ENCODE measurements around the gene TRERF1. TPM values are rescaled to one million over a fixed set of nuclear protein-coding genes. Genes with fewer than 3 reads are reported as not detected.
A peak's percentile ranks its signal among the peaks of the same experiment; 100 is the strongest.
"Not testable (repeated sequence)": the region's sequence is repeated elsewhere in the genome, so short reads cannot be mapped to it uniquely, and the experiment has no call there.

TRERF1 gene
- total and polyA plus RNA-seq, 9 donors: 5.1 to 13.8 (median 9.7) TPM

DNA sequence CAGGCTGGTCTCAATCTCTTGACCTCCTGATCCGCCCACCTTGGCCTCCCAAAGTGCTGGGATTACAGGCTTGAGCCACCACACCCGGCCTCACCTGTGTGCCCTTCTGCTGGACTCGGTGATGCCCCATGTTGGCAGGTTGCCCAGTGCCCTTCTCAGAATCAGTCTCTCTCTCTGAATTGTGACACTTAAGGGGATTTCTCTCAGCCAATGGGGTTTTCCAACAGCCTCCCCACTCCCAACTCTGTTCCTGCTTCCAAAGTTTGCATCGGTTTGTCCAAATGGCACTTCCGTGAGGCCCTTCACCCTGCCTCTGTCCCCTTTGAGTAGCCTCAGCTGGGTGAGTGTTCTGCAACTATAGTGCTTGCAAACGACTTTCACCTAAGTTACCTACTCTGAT is 230.9 kb downstream of the TRERF1 start:
- H3K27ac ChIP-seq (ENCODE audit: low read length): no peak overlapping the region
- WGBS (ENCODE audit: insufficient coverage): 82% methylated on average over 3 of the region's 6 CpGs
- no peaks in the 10 kb centered on the region for H3K9me3 ChIP-seq (replicated peaks; ENCODE audit: control insufficient read depth, low read depth, low read length)
- peaks cover 10% of the 10 kb centered on the region for H3K4me1 ChIP-seq (ENCODE audit: control insufficient read depth, insufficient read depth, low read length)
- no peaks in the 10 kb centered on the region for H3K27me3 ChIP-seq (ENCODE audit: control insufficient read depth, insufficient read depth, low read length)
- no peak for DNase-seq
- no peaks in the 10 kb centered on the region for H3K36me3 ChIP-seq (ENCODE audit: control insufficient read depth, insufficient read depth, low read length)
- no peak overlapping the region for H3K4me3 ChIP-seq (ENCODE audit: low read length)

DNA sequence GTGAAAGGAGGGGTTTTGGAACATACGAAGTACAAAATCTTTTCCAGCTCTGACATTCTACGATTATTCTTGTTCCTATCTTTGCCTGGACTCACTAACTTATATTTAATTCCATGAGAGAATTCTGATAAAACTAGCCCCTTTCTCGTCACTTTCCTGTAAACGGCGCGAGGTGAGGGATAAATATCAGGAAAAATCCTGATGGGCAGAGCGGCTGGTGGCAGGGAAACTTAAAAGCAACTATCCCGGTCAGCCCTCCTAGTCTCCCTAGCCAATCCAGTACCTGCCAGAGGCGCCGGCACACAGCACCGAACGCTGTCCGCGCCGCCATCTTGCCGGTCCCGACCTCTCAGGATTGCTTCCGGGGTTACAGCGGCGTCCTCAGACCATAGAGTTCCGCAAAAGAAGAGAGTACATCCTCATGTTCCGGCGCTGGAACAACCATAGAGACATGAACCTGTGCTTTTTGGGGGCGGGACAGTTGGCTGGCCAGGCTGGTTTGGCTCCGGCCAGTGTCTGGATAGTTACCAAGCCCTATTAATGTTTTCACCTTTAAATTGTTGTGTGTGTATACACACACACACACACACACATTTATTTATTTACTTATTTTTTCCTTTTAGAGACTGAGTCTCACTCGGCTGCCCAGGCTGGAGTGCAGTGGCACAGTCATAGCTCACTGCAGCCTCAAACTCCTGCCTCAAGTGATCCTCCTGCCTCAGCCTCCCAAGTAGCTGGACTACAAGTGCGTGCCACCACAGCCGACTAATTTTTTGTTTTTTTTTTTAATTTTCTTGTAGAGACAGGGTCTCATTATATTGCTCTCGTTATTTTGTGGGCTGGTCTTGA is 234.0 kb downstream of the TRERF1 start, which contains the start of gene MRPS10:
Gene MRPS10, minus strand, starts transcription at position 343 of the 849 bp plus-strand sequence. Its CDS starts 12 bp downstream, at position 331.
- no peaks in the 10 kb centered on the region for H3K9me3 ChIP-seq (replicated peaks; ENCODE audit: control insufficient read depth, low read depth, low read length)
- peaks cover 10% of the 10 kb centered on the region for H3K4me1 ChIP-seq (ENCODE audit: control insufficient read depth, insufficient read depth, low read length)
- WGBS (ENCODE audit: insufficient coverage): 4% methylated on average over 15 of the region's 29 CpGs
- peak within 1 kb of the TSS; percentile 77 for H3K27ac ChIP-seq (ENCODE audit: low read length)
- peak within 1 kb of the TSS; percentile 70 for H3K4me3 ChIP-seq (ENCODE audit: low read length)
- H3K27me3 ChIP-seq (ENCODE audit: control insufficient read depth, insufficient read depth, low read length): no peaks in the 10 kb centered on the region
- DNase-seq: peak; percentile 98
- peaks cover 11% of the 10 kb centered on the region for H3K36me3 ChIP-seq (ENCODE audit: control insufficient read depth, insufficient read depth, low read length)

DNA sequence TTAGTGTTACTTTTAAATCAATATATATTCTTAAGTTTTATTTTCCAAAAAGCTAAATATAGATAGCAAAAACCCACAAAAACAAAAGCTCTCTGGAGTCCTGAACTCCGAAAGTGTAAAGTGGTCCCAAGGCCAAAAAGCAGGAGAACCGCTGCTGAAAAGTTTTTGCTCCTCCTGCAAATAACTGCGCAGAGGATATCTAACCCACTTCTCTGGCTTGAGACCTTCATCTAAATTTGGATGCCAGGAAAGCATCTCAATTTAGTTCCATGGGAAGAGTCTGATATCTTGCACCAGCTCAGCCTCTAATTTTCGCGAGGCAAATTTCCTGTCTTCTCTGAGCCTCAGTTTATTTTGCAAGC is 234.6 kb downstream of the TRERF1 start:
- 0% methylated on average over 2 of the region's 5 CpGs for WGBS (ENCODE audit: insufficient coverage)
- H3K9me3 ChIP-seq (replicated peaks; ENCODE audit: control insufficient read depth, low read depth, low read length): no peaks in the 10 kb centered on the region
- DNase-seq: peak; percentile 23

DNA sequence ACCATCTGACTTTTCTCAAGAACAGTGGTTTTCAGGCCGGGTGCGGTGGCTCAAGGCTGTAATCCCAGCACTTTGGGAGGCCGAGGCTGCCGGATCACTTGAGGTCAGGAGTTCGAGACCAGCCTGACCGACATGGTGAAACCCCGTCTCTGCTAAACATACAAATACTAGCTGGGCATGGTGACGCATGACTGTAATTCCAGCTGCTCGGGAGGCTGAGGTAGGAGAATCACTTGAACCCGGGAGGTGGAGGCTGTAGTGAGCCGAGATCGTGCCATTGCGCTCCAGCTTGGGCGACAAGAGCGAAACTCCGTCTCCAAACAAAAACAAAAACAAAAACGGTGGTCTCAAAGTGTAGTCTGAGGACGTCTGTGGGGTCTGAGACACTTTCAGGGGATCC is 235.2 kb downstream of the TRERF1 start:
- not testable (repeated sequence) for H3K27ac ChIP-seq (ENCODE audit: low read length); H3K9me3 ChIP-seq (replicated peaks; ENCODE audit: control insufficient read depth, low read depth, low read length); H3K4me1 ChIP-seq (ENCODE audit: control insufficient read depth, insufficient read depth, low read length); H3K27me3 ChIP-seq (ENCODE audit: control insufficient read depth, insufficient read depth, low read length); DNase-seq
- Histone ChIP-seq H3K4me3 (ENCODE audit: low read length) (peak overlapping the region; percentile 70), H3K36me3 (ENCODE audit: control insufficient read depth, insufficient read depth, low read length) (peaks cover 19% of the 10 kb centered on the region)
- WGBS (ENCODE audit: insufficient coverage): 94% methylated on average over 14 of the region's 18 CpGs

More for the DNA sequence above, 234.6 kb downstream of the TRERF1 start:
- peak overlapping the region; percentile 70 for H3K4me3 ChIP-seq (ENCODE audit: low read length)
- peak overlapping the region; percentile 77 for H3K27ac ChIP-seq (ENCODE audit: low read length)
- peaks cover 10% of the 10 kb centered on the region for H3K4me1 ChIP-seq (ENCODE audit: control insufficient read depth, insufficient read depth, low read length)
- H3K36me3 ChIP-seq (ENCODE audit: control insufficient read depth, insufficient read depth, low read length): peaks cover 13% of the 10 kb centered on the region
- no peaks in the 10 kb centered on the region for H3K27me3 ChIP-seq (ENCODE audit: control insufficient read depth, insufficient read depth, low read length)

DNA sequence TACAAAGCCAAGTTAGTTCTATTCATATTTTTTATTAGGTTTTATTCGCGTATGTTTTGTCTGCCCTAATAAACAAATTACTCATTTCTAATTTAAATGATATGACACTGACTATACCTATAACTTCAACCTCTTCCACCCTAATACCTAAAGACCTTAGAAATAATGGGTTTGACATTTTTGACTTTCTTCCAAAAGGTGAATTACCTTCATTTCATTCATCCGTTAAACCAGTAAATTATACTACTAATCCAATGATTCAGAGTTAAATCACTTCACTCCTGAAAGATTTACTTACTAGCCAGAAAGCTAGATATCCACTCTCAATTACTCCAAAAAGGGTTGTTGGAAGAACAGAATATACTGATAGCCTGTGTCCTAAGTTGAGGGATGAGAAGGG is 239.3 kb downstream of the TRERF1 start:
- Histone ChIP-seq H3K4me3 (ENCODE audit: low read length) (no peak overlapping the region), H3K36me3 (ENCODE audit: control insufficient read depth, insufficient read depth, low read length) (peaks cover 47% of the 10 kb centered on the region), H3K4me1 (ENCODE audit: control insufficient read depth, insufficient read depth, low read length) (peaks cover 7% of the 10 kb centered on the region), H3K27me3 (ENCODE audit: control insufficient read depth, insufficient read depth, low read length) (no peaks in the 10 kb centered on the region), H3K9me3 (replicated peaks; ENCODE audit: control insufficient read depth, low read depth, low read length) (no peaks in the 10 kb centered on the region), H3K27ac (ENCODE audit: low read length) (no peak overlapping the region)
- no peak for DNase-seq
- no CpG with 5 or more reads among the region's 3 CpGs for WGBS (ENCODE audit: insufficient coverage)

DNA sequence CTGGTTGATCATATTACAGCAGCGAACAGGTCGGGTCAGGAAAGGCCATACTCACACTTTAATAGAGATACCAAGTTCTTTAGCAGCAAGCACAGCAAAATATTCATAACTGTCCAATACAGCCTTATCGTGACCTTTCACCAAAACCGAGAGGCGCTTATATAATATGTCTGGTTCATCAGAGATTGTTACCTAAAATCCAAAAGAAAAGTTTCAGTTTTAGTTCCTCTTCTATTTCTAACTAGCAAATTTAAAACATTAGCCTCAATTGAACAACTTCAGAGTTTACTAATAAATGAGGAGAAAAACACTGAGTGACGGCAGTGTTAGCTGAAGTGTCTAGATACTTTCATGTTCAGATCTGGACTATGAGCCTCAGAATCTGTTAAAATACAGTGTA is 240.0 kb downstream of the TRERF1 start:
- H3K36me3 ChIP-seq (ENCODE audit: control insufficient read depth, insufficient read depth, low read length): peaks cover 48% of the 10 kb centered on the region
- WGBS (ENCODE audit: insufficient coverage): no CpG with 5 or more reads among the region's 6 CpGs

DNA sequence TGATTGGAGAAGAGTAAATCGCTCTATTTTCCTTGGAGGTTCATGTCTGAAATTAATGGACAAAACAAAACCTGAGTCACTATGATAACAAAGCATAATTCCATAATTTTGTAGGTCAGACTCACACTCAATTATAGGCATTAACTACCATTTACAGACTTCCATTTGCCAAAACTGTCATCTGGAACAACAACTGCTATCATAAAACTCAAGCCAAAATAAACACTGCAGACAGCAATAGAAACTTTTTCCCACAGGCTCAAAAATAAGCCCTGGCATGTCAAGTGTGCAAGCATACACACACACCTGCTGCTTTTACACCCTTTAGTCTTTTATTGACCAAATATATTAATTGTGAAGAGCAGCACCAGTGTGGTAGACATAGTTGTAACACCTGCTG is 241.2 kb downstream of the TRERF1 start:
- Histone ChIP-seq H3K36me3 (ENCODE audit: control insufficient read depth, insufficient read depth, low read length) (peaks cover 52% of the 10 kb centered on the region), H3K4me3 (ENCODE audit: low read length) (no peak overlapping the region), H3K9me3 (replicated peaks; ENCODE audit: control insufficient read depth, low read depth, low read length) (no peaks in the 10 kb centered on the region), H3K27ac (ENCODE audit: low read length) (no peak overlapping the region), H3K4me1 (ENCODE audit: control insufficient read depth, insufficient read depth, low read length) (no peaks in the 10 kb centered on the region), H3K27me3 (ENCODE audit: control insufficient read depth, insufficient read depth, low read length) (no peaks in the 10 kb centered on the region)
- WGBS (ENCODE audit: insufficient coverage): no CpG with 5 or more reads among the region's 1 CpG
- no peak for DNase-seq

More for the DNA sequence above, 240.0 kb downstream of the TRERF1 start:
- DNase-seq: no peak
- no peak overlapping the region for H3K27ac ChIP-seq (ENCODE audit: low read length)
- no peaks in the 10 kb centered on the region for H3K27me3 ChIP-seq (ENCODE audit: control insufficient read depth, insufficient read depth, low read length)
- peaks cover 6% of the 10 kb centered on the region for H3K4me1 ChIP-seq (ENCODE audit: control insufficient read depth, insufficient read depth, low read length)
- H3K4me3 ChIP-seq (ENCODE audit: low read length): no peak overlapping the region
- H3K9me3 ChIP-seq (replicated peaks; ENCODE audit: control insufficient read depth, low read depth, low read length): no peaks in the 10 kb centered on the region

DNA sequence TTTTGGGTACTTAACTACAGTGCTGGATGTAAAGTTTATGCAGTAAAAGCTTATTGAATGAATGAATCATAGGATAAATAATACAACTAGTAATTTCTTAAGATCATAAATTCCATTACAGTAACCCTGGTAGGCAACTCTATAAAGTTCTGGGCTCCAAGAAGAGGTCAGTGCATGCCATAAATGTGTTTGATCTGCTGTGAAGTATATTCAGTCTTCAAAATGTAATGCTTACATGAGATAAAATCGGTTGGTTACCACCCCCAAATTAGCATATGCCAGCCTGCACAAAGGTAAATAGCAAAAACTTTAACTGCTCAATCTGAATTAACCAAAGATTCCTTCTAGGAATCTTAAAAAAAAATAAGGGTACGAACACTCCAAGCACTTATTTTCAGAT is 244.2 kb downstream of the TRERF1 start:
- H3K9me3 ChIP-seq (replicated peaks; ENCODE audit: control insufficient read depth, low read depth, low read length); DNase-seq; H3K27ac ChIP-seq (ENCODE audit: low read length); H3K4me1 ChIP-seq (ENCODE audit: control insufficient read depth, insufficient read depth, low read length); H3K4me3 ChIP-seq (ENCODE audit: low read length); H3K27me3 ChIP-seq (ENCODE audit: control insufficient read depth, insufficient read depth, low read length): not testable (repeated sequence)
- no CpG with 5 or more reads among the region's 2 CpGs for WGBS (ENCODE audit: insufficient coverage)
- H3K36me3 ChIP-seq (ENCODE audit: control insufficient read depth, insufficient read depth, low read length): peaks cover 48% of the 10 kb centered on the region

DNA sequence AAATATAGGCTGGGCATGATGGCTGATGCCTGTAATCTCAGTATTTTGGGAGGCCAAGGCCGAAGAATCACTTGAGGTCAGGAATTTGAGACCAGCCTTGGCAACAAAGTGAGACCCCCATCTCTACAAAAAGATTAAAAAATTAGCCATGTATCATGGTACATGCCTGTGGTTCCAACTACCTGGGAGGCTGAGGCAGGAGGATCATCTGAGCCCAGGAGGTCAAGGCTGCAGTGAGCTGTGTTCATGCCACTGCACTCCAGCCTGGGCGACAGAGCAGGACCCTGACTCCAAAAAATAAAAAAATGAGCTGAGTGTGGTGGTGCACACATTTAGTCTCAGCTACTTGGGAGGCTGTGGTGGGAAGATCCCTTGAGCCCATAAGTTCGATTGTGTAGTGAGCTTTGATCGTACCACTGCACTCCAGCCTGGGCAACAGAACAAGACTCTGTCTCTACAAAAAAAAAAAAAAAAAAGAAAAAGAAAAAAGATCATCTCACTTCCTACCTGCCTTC is 246.9 kb downstream of the TRERF1 start:
- no peak overlapping the region for H3K27ac ChIP-seq (ENCODE audit: low read length)
- no peak for DNase-seq
- 100% methylated on average over 1 of the region's 4 CpGs for WGBS (ENCODE audit: insufficient coverage)
- no peak overlapping the region for H3K4me3 ChIP-seq (ENCODE audit: low read length)
- H3K4me1 ChIP-seq (ENCODE audit: control insufficient read depth, insufficient read depth, low read length): no peaks in the 10 kb centered on the region
- H3K27me3 ChIP-seq (ENCODE audit: control insufficient read depth, insufficient read depth, low read length): no peaks in the 10 kb centered on the region
- no peaks in the 10 kb centered on the region for H3K9me3 ChIP-seq (replicated peaks; ENCODE audit: control insufficient read depth, low read depth, low read length)
- peaks cover 30% of the 10 kb centered on the region for H3K36me3 ChIP-seq (ENCODE audit: control insufficient read depth, insufficient read depth, low read length)

DNA sequence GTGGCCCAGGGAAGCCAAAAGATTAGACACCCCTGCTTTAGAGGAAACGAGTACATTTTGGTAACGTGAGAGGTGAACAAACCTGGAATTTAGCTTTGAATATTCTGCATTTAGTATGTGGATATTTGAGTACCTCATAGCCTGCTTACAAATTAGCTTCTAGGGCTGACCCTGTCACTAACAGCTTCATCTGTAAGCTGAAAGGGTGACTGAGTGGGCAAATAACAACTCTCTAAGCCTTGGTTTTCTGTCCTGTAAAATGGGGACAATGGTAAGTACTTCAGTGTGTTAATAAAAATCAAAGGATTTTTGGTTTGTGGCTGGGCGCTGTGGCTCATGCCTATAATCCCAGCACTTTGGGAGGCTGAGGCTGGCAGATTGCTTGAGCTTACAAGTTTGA is 248.5 kb downstream of the TRERF1 start:
- Histone ChIP-seq H3K27ac (ENCODE audit: low read length) (no peak overlapping the region), H3K4me1 (ENCODE audit: control insufficient read depth, insufficient read depth, low read length) (no peaks in the 10 kb centered on the region), H3K4me3 (ENCODE audit: low read length) (no peak overlapping the region), H3K36me3 (ENCODE audit: control insufficient read depth, insufficient read depth, low read length) (peaks cover 20% of the 10 kb centered on the region), H3K9me3 (replicated peaks; ENCODE audit: control insufficient read depth, low read depth, low read length) (no peaks in the 10 kb centered on the region), H3K27me3 (ENCODE audit: control insufficient read depth, insufficient read depth, low read length) (no peaks in the 10 kb centered on the region)
- no peak for DNase-seq
- WGBS (ENCODE audit: insufficient coverage): 100% methylated on average over 1 of the region's 3 CpGs

All from muscle of leg (tissue), 11 donors.